Vagina (tissue), 2 donors: Measurements from ENCODE around the gene TLCD3B.

Experiments
- POLR2A ChIP-seq, 2 donors: fragments of 450-650 bp; IDR thresholded peaks; one replicate each; pipeline ENCODE4 v1.6.1; 2017; ENCODE audit warnings: antibody characterized with exemption in 2 of 2, mild to moderate bottlenecking in 2 of 2, moderate library complexity in 2 of 2
- TF ChIP-seq, protein P1 (sequence below), 3 experiments: fragments of 450-650 bp in 2 of 3; fragments of 200-600 bp in 1 of 3; sonication (generic) in 1 of 3; IDR thresholded peaks; one replicate each; pipeline ENCODE4 v1.5.1; 2017 to 2019; ENCODE audit warnings: antibody characterized with exemption in 3 of 3, mild to moderate bottlenecking in 2 of 3, moderate library complexity in 2 of 3

DNA sequence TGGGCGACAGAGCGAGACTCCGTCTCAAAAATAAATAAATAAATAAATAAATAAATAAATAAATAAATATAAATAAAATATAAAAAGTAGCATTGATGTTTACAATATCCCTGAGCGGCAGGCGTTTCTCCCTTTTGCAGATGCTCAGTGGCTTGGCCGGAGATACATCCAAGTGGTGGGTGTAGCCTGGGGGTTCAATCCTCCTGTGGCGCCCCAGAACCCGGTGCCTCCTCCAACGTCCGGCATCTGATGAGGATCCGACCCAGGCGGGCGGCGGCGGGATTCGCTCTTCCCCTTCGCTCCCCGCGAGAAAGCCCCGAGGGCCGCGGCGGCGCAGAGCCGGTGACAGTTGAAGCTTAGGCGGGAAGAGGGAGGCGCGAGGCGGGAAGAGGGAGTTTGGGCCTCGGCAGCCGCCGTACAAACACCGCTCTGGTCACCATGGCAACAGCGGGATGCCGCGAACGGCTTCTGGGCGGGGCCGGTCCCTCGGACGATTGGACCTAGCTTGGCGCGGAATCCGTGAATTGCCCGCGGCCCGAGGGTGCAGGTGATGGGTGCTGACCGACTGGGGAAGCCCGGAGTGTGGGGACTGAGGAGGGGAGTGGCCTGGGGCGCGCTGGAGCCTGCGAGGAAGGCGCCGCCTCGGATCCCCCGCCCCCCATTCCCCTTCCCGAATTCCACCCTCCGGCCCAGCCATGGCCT, 21.8 kb upstream of the TLCD3B start:
- TF ChIP-seq, protein P1, sequence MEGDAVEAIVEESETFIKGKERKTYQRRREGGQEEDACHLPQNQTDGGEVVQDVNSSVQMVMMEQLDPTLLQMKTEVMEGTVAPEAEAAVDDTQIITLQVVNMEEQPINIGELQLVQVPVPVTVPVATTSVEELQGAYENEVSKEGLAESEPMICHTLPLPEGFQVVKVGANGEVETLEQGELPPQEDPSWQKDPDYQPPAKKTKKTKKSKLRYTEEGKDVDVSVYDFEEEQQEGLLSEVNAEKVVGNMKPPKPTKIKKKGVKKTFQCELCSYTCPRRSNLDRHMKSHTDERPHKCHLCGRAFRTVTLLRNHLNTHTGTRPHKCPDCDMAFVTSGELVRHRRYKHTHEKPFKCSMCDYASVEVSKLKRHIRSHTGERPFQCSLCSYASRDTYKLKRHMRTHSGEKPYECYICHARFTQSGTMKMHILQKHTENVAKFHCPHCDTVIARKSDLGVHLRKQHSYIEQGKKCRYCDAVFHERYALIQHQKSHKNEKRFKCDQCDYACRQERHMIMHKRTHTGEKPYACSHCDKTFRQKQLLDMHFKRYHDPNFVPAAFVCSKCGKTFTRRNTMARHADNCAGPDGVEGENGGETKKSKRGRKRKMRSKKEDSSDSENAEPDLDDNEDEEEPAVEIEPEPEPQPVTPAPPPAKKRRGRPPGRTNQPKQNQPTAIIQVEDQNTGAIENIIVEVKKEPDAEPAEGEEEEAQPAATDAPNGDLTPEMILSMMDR (IDR thresholded peaks at IDR 0.05): no peak
- TF ChIP-seq POLR2A (IDR thresholded peaks at IDR 0.05): no peak
